ENCODE data around the gene SNX1. TPM values are rescaled to one million over a fixed set of nuclear protein-coding genes. Genes with fewer than 3 reads are reported as not detected.

Gene SNX1
- total RNA-seq, 1 donor from 2014 or later: 48.5 TPM

- no peak for DNase-seq (ENCODE audit: low read depth, low spot score)
These were observed 50.3 kb downstream of the SNX1 start for GRCh38 chr15:64146041-64146440.

- no peak for DNase-seq (ENCODE audit: low read depth, low spot score)
These were observed 50.7 kb downstream of the SNX1 start for GRCh38 chr15:64146520-64146884.

- no peak for DNase-seq (ENCODE audit: low read depth, low spot score)
These were observed 51.3 kb downstream of the SNX1 start for GRCh38 chr15:64146885-64147681.

- DNase-seq (ENCODE audit: low read depth, low spot score): no peak
These were observed 52.4 kb downstream of the SNX1 start for GRCh38 chr15:64148168-64148567.

- DNase-seq (ENCODE audit: low read depth, low spot score): no peak
These were observed 52.8 kb downstream of the SNX1 start for GRCh38 chr15:64148581-64148980.

GRCh38 chr15:64149424-64149823, 53.6 kb downstream of the SNX1 start:
- DNase-seq (ENCODE audit: low read depth, low spot score): no peak

GRCh38 chr15:64149893-64150578, 54.3 kb downstream of the SNX1 start:
- no peak for DNase-seq (ENCODE audit: low read depth, low spot score)

- no peak for DNase-seq (ENCODE audit: low read depth, low spot score)
These were observed 56.1 kb downstream of the SNX1 start, which contains the start of gene SNX22 for GRCh38 chr15:64151727-64152506. TSS of gene SNX22 (plus strand) at chr15:64151731. CDS start at chr15:64151776, 45 bp downstream.

GRCh38 chr15:64152507-64153387, 57.0 kb downstream of the SNX1 start:
- no peak for DNase-seq (ENCODE audit: low read depth, low spot score)

GRCh38 chr15:64153480-64154367, 57.9 kb downstream of the SNX1 start:
- DNase-seq (ENCODE audit: low read depth, low spot score): peak; percentile 56

GRCh38 chr15:64155802-64156651, 60.2 kb downstream of the SNX1 start:
- no peak for DNase-seq (ENCODE audit: low read depth, low spot score)

- DNase-seq (ENCODE audit: low read depth, low spot score): no peak
These were observed 61.0 kb downstream of the SNX1 start for GRCh38 chr15:64156652-64157331.

GRCh38 chr15:64157599-64158125, 61.9 kb downstream of the SNX1 start:
- DNase-seq (ENCODE audit: low read depth, low spot score): no peak

- no peak for DNase-seq (ENCODE audit: low read depth, low spot score)
These were observed 62.8 kb downstream of the SNX1 start for GRCh38 chr15:64158363-64159134.

GRCh38 chr15:64161688-64162477, 66.1 kb downstream of the SNX1 start:
- DNase-seq (ENCODE audit: low read depth, low spot score): no peak

- no peak for DNase-seq (ENCODE audit: low read depth, low spot score)
These were observed 66.7 kb downstream of the SNX1 start for GRCh38 chr15:64162478-64162868.
